Cardiac fibroblast (primary cell): ENCODE data around the gene RTN4IP1.
A peak's percentile ranks its signal among the peaks of the same experiment; 100 is the strongest.

Experiments
- DNase-seq, 2 donors: peaks; one replicate each; pipeline versions ENCODE4 v3.0.0 to v3.0.0-alpha.2; 2010; ENCODE audit warnings: low read depth in 2 of 2
- H3K4me3 ChIP-seq, 2 donors: replicated peaks in 1 of 2; 1 replicate in 1 of 2; 2 replicates in 1 of 2; pipeline ENCODE4 v1.5.1; 2011; ENCODE audit warnings: low read depth in 2 of 2, low read length in 2 of 2, mild to moderate bottlenecking in 2 of 2, moderate library complexity in 1 of 2
- CTCF ChIP-seq: IDR thresholded peaks from one replicate; pipeline ENCODE4 v1.5.1; 2011; ENCODE audit warnings: low read depth, mild to moderate bottlenecking, low read length, inconsistent platforms

RTN4IP1 gene

GRCh38 chr6:106629103-106629858 is at the start of gene RTN4IP1, which contains the start of gene QRSL1:
Gene RTN4IP1, minus strand, starts transcription at chr6:106629498. Its CDS starts 477 bp downstream, at chr6:106629021.
Gene QRSL1, plus strand, starts transcription at chr6:106629578. Its CDS starts 104 bp downstream, at chr6:106629682.
- TF ChIP-seq CTCF: no peak
- peak; percentile 94 for DNase-seq

GRCh38 chr6:106677282-106677681 is 48.0 kb upstream of the RTN4IP1 start:
- H3K4me3 ChIP-seq: no peak overlapping the region
- no peak for TF ChIP-seq CTCF
- no peak for DNase-seq

More at GRCh38 chr6:106629103-106629858, at the start of gene RTN4IP1, which contains the start of gene QRSL1:
- peak within 1 kb of the TSS; percentile 74 to 79 for H3K4me3 ChIP-seq

- H3K4me3 ChIP-seq: no peak overlapping the region
- no peak for TF ChIP-seq CTCF
- DNase-seq: no peak
Observed at GRCh38 chr6:106674541-106675229, 45.4 kb upstream of the RTN4IP1 start.

GRCh38 chr6:106671651-106672050 is 42.4 kb upstream of the RTN4IP1 start:
- H3K4me3 ChIP-seq: no peak overlapping the region
- TF ChIP-seq CTCF: no peak
- no peak for DNase-seq

GRCh38 chr6:106670236-106670635 is 40.9 kb upstream of the RTN4IP1 start:
- H3K4me3 ChIP-seq: no peak overlapping the region
- DNase-seq: no peak
- TF ChIP-seq CTCF: no peak

- no peak overlapping the region for H3K4me3 ChIP-seq
- DNase-seq: no peak
- no peak for TF ChIP-seq CTCF
Observed at GRCh38 chr6:106667022-106667402, 37.7 kb upstream of the RTN4IP1 start.
